IMR-90 (cell line): ENCODE measurements around the gene PARP14. TPM values are rescaled to one million over a fixed set of nuclear protein-coding genes. Genes with fewer than 3 reads are reported as not detected.

ENCODE experiments used
- ATAC-seq: fragments of 200-7000 bp; cut with Tn5 transposase; 2 replicates; pipeline ENCODE4 v1.9.1; 2020; ENCODE audit warnings: low read depth, mild to moderate bottlenecking, moderate library complexity
- BruUV-seq: library from RNA; stranded (reverse); fragments of 400-500 nt; replicated peaks from 2 replicates; lab custom pipeline; 2021; lab: Mats Ljungman, UMichigan
- CTCF ChIA-PET: fragments of 300-600 bp; formaldehyde crosslinking; extraction: SDS; loops from one replicate; lab custom pipeline; 2021; ENCODE audit warnings: antibody characterized with exemption; lab: Yijun Ruan, JAX
- POLR2A ChIA-PET: fragments of 300-600 bp; sonication (Branson Sonifier 250); formaldehyde crosslinking; loops from one replicate; lab custom pipeline; 2022; ENCODE audit warnings: antibody characterized with exemption; ENCODE audit not compliant: unreplicated experiment; lab: Charles Lee
- DNase-seq: peaks from one replicate; pipeline ENCODE4 v3.0.0; 2013
- H2AFZ ChIP-seq: replicated peaks from 2 replicates; pipeline ENCODE3; 2013; ENCODE audit warnings: low read length, mild to moderate bottlenecking; ENCODE audit not compliant: poor library complexity
- H2AK5ac ChIP-seq: 2 replicates; pipeline ENCODE4 v1.6.1; 2013; ENCODE audit warnings: low read depth, low read length, inconsistent platforms
- H2AK9ac ChIP-seq: replicated peaks from 2 replicates; pipeline ENCODE3; 2013; ENCODE audit warnings: mild to moderate bottlenecking, low read depth, low read length, moderate library complexity; ENCODE audit not compliant: poor library complexity
- H2BK120ac ChIP-seq: 2 replicates; pipeline ENCODE4 v1.6.1; 2013; ENCODE audit warnings: low read depth, low read length, inconsistent platforms
- H2BK15ac ChIP-seq: 3 replicates; pipeline ENCODE4 v1.6.1; 2013; ENCODE audit warnings: low read depth, low read length, inconsistent platforms
- H2BK20ac ChIP-seq: 2 replicates; pipeline ENCODE4 v1.6.1; 2013; ENCODE audit warnings: low read depth, mild to moderate bottlenecking, inconsistent platforms, low read length, moderate library complexity
- H2BK5ac ChIP-seq: 2 replicates; pipeline ENCODE4 v1.6.1; 2013; ENCODE audit warnings: mild to moderate bottlenecking, low read depth, low read length, inconsistent platforms; ENCODE audit not compliant: poor library complexity, severe bottlenecking
- H3K14ac ChIP-seq: replicated peaks from 2 replicates; pipeline ENCODE4 v1.6.1; 2013; ENCODE audit warnings: low read depth, low read length, inconsistent platforms
- H3K18ac ChIP-seq: 2 replicates; pipeline ENCODE4 v1.6.1; 2013; ENCODE audit warnings: low read depth, low read length, control low read depth
- H3K23ac ChIP-seq: 2 replicates; pipeline ENCODE4 v1.6.1; 2013; ENCODE audit warnings: low read depth, low read length, inconsistent platforms
- H3K27ac ChIP-seq: 2 replicates; pipeline ENCODE4 v1.5.1; 2013; ENCODE audit warnings: mild to moderate bottlenecking, control low read depth, low read length; ENCODE audit not compliant: insufficient read depth
- H3K27me3 ChIP-seq: 2 replicates; pipeline ENCODE4 v1.6.1; 2013; ENCODE audit warnings: low read length; ENCODE audit not compliant: control insufficient read depth, insufficient read depth
- H3K36me3 ChIP-seq: 2 replicates; pipeline ENCODE4 v1.6.1; 2013; ENCODE audit warnings: low read length, mixed read lengths; ENCODE audit not compliant: control insufficient read depth, insufficient read depth
- H3K4ac ChIP-seq: 2 replicates; pipeline ENCODE4 v1.6.1; 2013; ENCODE audit warnings: low read depth, low read length, inconsistent platforms
- H3K4me1 ChIP-seq: 2 replicates; pipeline ENCODE4 v1.6.1; 2013; ENCODE audit warnings: low read length, mixed read lengths; ENCODE audit not compliant: control insufficient read depth, insufficient read depth
- H3K4me2 ChIP-seq: 2 replicates; pipeline ENCODE4 v1.6.1; 2013; ENCODE audit warnings: low read depth, mild to moderate bottlenecking, control low read depth, low read length, moderate library complexity
- H3K4me3 ChIP-seq: 2 replicates; pipeline ENCODE4 v1.5.1; 2013; ENCODE audit warnings: low read depth, mild to moderate bottlenecking, control low read depth, low read length, moderate library complexity; ENCODE audit not compliant: insufficient read depth
- H3K56ac ChIP-seq: 2 replicates; pipeline ENCODE4 v1.6.1; 2013; ENCODE audit warnings: low read length, inconsistent platforms; ENCODE audit not compliant: insufficient read depth; ENCODE audit errors: extremely low read depth
- H3K79me1 ChIP-seq, 2 experiments: 2 replicates each; pipeline ENCODE4 v1.6.1; 2013; ENCODE audit warnings: low read length in 2 of 2, inconsistent platforms in 1 of 2, low read depth in 1 of 2
- H3K9ac ChIP-seq: 2 replicates; pipeline ENCODE4 v1.6.1; 2013; ENCODE audit warnings: low read depth, low read length, control low read depth
- H3K9me1 ChIP-seq: 2 replicates; pipeline ENCODE4 v1.6.1; 2013; ENCODE audit warnings: low read length, inconsistent platforms; ENCODE audit not compliant: insufficient read depth
- H3K9me3 ChIP-seq: 2 replicates; pipeline ENCODE4 v1.6.1; 2013; ENCODE audit warnings: low read length; ENCODE audit not compliant: control insufficient read depth, insufficient read depth
- H4K20me1 ChIP-seq: 2 replicates; pipeline ENCODE4 v1.6.1; 2013; ENCODE audit warnings: low read length, inconsistent platforms; ENCODE audit not compliant: insufficient read depth
- H4K5ac ChIP-seq: 2 replicates; pipeline ENCODE4 v1.6.1; 2013; ENCODE audit warnings: mild to moderate bottlenecking, low read depth, low read length, control low read depth
- H4K8ac ChIP-seq, 2 experiments: 2 replicates each; pipeline ENCODE4 v1.6.1; 2013; ENCODE audit warnings: low read depth in 2 of 2, low read length in 2 of 2, control low read depth in 1 of 2, inconsistent platforms in 1 of 2
- H4K91ac ChIP-seq: 2 replicates; pipeline ENCODE4 v1.6.1; 2013; ENCODE audit warnings: low read depth, low read length, inconsistent platforms; ENCODE audit not compliant: insufficient read depth
- BHLHE40 ChIP-seq: fragments of 150-350 bp; IDR thresholded peaks from 2 replicates; pipeline ENCODE4 v1.6.1; 2016; ENCODE audit warnings: mild to moderate bottlenecking, low read depth, low read length
- CEBPB ChIP-seq: IDR thresholded peaks from 2 replicates; pipeline ENCODE4 v1.6.1; 2012; ENCODE audit warnings: low read depth, low read length, improper control_type of control experiment
- CHD1 ChIP-seq: IDR thresholded peaks from 2 replicates; pipeline ENCODE4 v1.6.1; 2012; ENCODE audit warnings: low read depth, low read length, improper control_type of control experiment
- CTCF ChIP-seq: conservative IDR thresholded peaks from 2 replicates; pipeline ENCODE4 v1.5.1; 2012; ENCODE audit warnings: mild to moderate bottlenecking, low read depth, low read length, improper control_type of control experiment
- FOS ChIP-seq: fragments of 150-350 bp; IDR thresholded peaks from 2 replicates; pipeline ENCODE4 v1.6.1; 2016; ENCODE audit warnings: low read depth, low read length
- MAFK ChIP-seq: IDR thresholded peaks from 2 replicates; pipeline ENCODE4 v1.6.1; 2012; ENCODE audit warnings: low read depth, low read length, improper control_type of control experiment
- MAZ ChIP-seq: IDR thresholded peaks from 2 replicates; pipeline ENCODE4 v1.6.1; 2012; ENCODE audit warnings: low read depth, mild to moderate bottlenecking, low read length, improper control_type of control experiment, moderate library complexity, borderline replicate concordance
- MXI1 ChIP-seq: IDR thresholded peaks from 2 replicates; pipeline ENCODE4 v1.6.1; 2012; ENCODE audit warnings: low read depth, mild to moderate bottlenecking, low read length, moderate library complexity, borderline replicate concordance
- NFE2L2 ChIP-seq: fragments of 150-350 bp; IDR thresholded peaks from 2 replicates; pipeline ENCODE4 v1.6.1; 2016; ENCODE audit warnings: low read depth, mild to moderate bottlenecking, low read length
- POLR2A ChIP-seq: IDR thresholded peaks from 2 replicates; pipeline ENCODE4 v1.6.1; 2012; ENCODE audit warnings: mild to moderate bottlenecking, low read depth, low read length
- RAD21 ChIP-seq: IDR thresholded peaks from 2 replicates; pipeline ENCODE4 v1.6.1; 2012; ENCODE audit warnings: low read length, improper control_type of control experiment
- RFX5 ChIP-seq: IDR thresholded peaks from 2 replicates; pipeline ENCODE4 v1.8.0; 2012; ENCODE audit warnings: low read depth, mild to moderate bottlenecking, low read length, moderate library complexity
- SMC3 ChIP-seq: fragments of 150-350 bp; IDR thresholded peaks from 2 replicates; pipeline ENCODE4 v1.6.1; 2016; ENCODE audit warnings: low read depth, mild to moderate bottlenecking, antibody characterized with exemption, low read length, moderate library complexity
- USF2 ChIP-seq: fragments of 150-350 bp; IDR thresholded peaks from 2 replicates; pipeline ENCODE4 v1.6.1; 2017; ENCODE audit warnings: mild to moderate bottlenecking, antibody characterized with exemption, low read length, low read depth
- WGBS, 2 experiments: methylation state at CpG; one replicate each; pipeline versions ENCODE4 v1.1.5 to v1.1.7; 2013; ENCODE audit warnings: missing lambda C conversion rate in 2 of 2; ENCODE audit not compliant: insufficient read length in 1 of 2; ENCODE audit errors: extremely low coverage in 2 of 2; 5-methylcytosine and 5-hydroxymethylcytosine counted together
- dilution Hi-C: fragments of 300-500 bp; cut with HindIII; formaldehyde crosslinking; loops from one replicate; pipeline ENCODE4 v1.14.3; 2018; ENCODE audit warnings: low sequenced_read_pairs; ENCODE audit not compliant: unreplicated experiment
- in situ Hi-C: fragments of 300-500 bp; cut with MboI; formaldehyde crosslinking; loops from 3 replicates; pipeline ENCODE4 v1.14.3; 2019; ENCODE audit warnings: low sequenced_read_pairs, inconsistent platforms, mixed read lengths
- intact Hi-C: fragments of 100-400 bp; cut with micrococcal nuclease; formaldehyde crosslinking; loops from 2 replicates; pipeline ENCODE4 v1.10.0; 2022
- polyA plus RNA-seq, 3 experiments: library from polyadenylated mRNA; depleted of rRNA; stranded (reverse); fragments of >200 nt; gene quantifications; 2 replicates each; pipeline ENCODE4 v1.2.3, GENCODE V29; 2012; ENCODE audit warnings: low replicate concordance in 1 of 3
- total RNA-seq: library from RNA; depleted of rRNA; stranded (reverse); fragments of >200 nt; gene quantifications from 2 replicates; pipeline ENCODE4 v1.2.3, GENCODE V29; 2012

The PARP14 gene
- total and polyA plus RNA-seq, 2 of the 4 experiments (the other 2 are of a cell fraction) = 9.3 to 23.1 TPM

DNA sequence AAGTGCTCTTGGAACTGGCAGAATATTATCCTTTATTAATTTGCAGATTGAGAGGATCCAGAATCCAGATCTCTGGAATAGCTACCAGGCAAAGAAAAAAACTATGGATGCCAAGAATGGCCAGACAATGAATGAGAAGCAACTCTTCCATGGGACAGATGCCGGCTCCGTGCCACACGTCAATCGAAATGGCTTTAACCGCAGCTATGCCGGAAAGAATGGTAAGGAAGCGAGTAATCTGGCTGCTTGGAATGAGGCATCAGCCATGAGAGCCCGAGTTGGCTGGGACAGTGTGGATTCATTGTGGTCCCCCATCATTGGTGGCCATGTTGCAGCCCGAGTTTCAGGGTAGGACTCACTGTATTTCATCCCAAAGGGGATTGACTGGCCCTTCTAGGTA is 47.1 kb downstream of the PARP14 start:
- no peak overlapping the region for H2AK9ac ChIP-seq
- H2BK15ac ChIP-seq = no peak overlapping the region
- no peaks in the 10 kb centered on the region for H3K36me3 ChIP-seq
- no peak overlapping the region for H3K14ac ChIP-seq
- no peak overlapping the region for H4K5ac ChIP-seq
- H3K56ac ChIP-seq = no peak overlapping the region
- H3K4me1 ChIP-seq = no peaks in the 10 kb centered on the region
- 90% methylated on average over 7 of the region's 9 CpGs; no CpG with 5 or more reads in 1 of the 2 experiments for WGBS, 2 experiments
- DNase-seq (no peak), ATAC-seq (no peak)
- H3K23ac ChIP-seq = no peak overlapping the region
- H3K9ac ChIP-seq = no peak overlapping the region
- no peaks in the 10 kb centered on the region for H3K79me1 ChIP-seq
- H3K4ac ChIP-seq = no peak overlapping the region
- H2BK120ac ChIP-seq = no peak overlapping the region
- no peak overlapping the region for H2BK20ac ChIP-seq
- no peak overlapping the region for H3K4me2 ChIP-seq
- POLR2A ChIA-PET = no interaction called here
- intact Hi-C loops = no loop called here
- H3K27me3 ChIP-seq = no peaks in the 10 kb centered on the region
- TF ChIP-seq MAFK (no peak), USF2 (no peak), SMC3 (no peak), RFX5 (no peak), CEBPB (no peak), MXI1 (no peak), MAZ (no peak), CHD1 (no peak), POLR2A (no peak), BHLHE40 (no peak), CTCF (no peak), RAD21 (no peak), NFE2L2 (no peak), FOS (no peak)
- BruUV-seq = no TSS peak
- no peak overlapping the region for H3K27ac ChIP-seq
- H3K4me3 ChIP-seq = no peak overlapping the region
- CTCF ChIA-PET = no interaction called here
- no peaks in the 10 kb centered on the region; the same call in 1 of the 2 replicates for H3K9me1 ChIP-seq
- H4K20me1 ChIP-seq = no peaks in the 10 kb centered on the region
- H2BK5ac ChIP-seq = no peak overlapping the region
- H2AK5ac ChIP-seq = no peak overlapping the region
- no peak overlapping the region for H4K91ac ChIP-seq
- H4K8ac ChIP-seq = no peak overlapping the region
- no peaks in the 10 kb centered on the region for H3K9me3 ChIP-seq
- in situ Hi-C loops = no loop called here
- dilution Hi-C loops = no loop called here
- H3K18ac ChIP-seq = no peak overlapping the region
- H2AFZ ChIP-seq = no peak overlapping the region
